ENCODE measurements around the gene GMCL2.
"Not testable (repeated sequence)": the region's sequence is repeated elsewhere in the genome, so short reads cannot be mapped to it uniquely, and the experiment has no call there.

DNA sequence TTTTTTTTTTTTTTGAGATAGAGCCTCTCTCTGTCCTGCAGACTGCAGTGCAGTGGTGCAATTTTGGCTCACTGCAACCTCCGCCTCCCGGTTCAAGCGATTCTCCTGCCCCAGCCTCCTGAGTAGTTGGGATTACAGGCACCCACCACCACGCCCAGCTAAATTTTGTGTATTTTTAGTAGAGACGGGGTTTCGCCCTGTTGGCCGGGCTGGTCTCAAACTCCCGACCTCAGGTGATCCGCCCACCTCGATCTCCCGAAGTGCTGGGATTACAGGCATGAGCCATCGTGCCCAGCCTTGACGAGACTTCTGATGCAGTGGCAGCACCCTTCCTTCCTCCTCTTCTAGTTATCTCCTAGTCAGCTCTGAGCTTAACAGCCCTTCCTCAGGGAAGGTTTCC lies 41.9 kb upstream of the GMCL2 start:
- TF ChIP-seq, protein P1, sequence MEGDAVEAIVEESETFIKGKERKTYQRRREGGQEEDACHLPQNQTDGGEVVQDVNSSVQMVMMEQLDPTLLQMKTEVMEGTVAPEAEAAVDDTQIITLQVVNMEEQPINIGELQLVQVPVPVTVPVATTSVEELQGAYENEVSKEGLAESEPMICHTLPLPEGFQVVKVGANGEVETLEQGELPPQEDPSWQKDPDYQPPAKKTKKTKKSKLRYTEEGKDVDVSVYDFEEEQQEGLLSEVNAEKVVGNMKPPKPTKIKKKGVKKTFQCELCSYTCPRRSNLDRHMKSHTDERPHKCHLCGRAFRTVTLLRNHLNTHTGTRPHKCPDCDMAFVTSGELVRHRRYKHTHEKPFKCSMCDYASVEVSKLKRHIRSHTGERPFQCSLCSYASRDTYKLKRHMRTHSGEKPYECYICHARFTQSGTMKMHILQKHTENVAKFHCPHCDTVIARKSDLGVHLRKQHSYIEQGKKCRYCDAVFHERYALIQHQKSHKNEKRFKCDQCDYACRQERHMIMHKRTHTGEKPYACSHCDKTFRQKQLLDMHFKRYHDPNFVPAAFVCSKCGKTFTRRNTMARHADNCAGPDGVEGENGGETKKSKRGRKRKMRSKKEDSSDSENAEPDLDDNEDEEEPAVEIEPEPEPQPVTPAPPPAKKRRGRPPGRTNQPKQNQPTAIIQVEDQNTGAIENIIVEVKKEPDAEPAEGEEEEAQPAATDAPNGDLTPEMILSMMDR (IDR thresholded peaks at IDR 0.05) = not testable (repeated sequence)
- not testable (repeated sequence) for TF ChIP-seq POLR2A (IDR thresholded peaks at IDR 0.05)
